K562 (cell line): ENCODE results near the gene HSD17B8. TPM values are rescaled to one million over a fixed set of nuclear protein-coding genes. Genes with fewer than 3 reads are reported as not detected.
A peak's percentile ranks its signal among the peaks of the same experiment; 100 is the strongest.

Experiments
- KDM5B ChIP-seq: fragments of 200-600 bp; sonication (generic); IDR thresholded peaks from 2 replicates; pipeline ENCODE4 v1.6.1; 2012; ENCODE audit warnings: low read depth, mild to moderate bottlenecking, moderate library complexity, low read length, control low read depth, inconsistent platforms; ENCODE audit not compliant: insufficient replicate concordance
- LARP7 ChIP-seq: fragments of 450-650 bp; IDR thresholded peaks from 2 replicates; pipeline ENCODE4 v1.6.1; 2016
- NELFE ChIP-seq: IDR thresholded peaks from 2 replicates; pipeline ENCODE4 v1.6.1; 2011; ENCODE audit warnings: mild to moderate bottlenecking; ENCODE audit not compliant: insufficient read depth, insufficient read length
- NR2C2 ChIP-seq, 2 experiments: fragments of 200-800 bp in 1 of 2; sonication (Bioruptor generic) in 1 of 2; sonication (generic) in 1 of 2; formaldehyde crosslinking in 1 of 2; IDR thresholded peaks; 2 replicates each; pipeline versions ENCODE4 v1.6.1 to v1.8.0; 2016 to 2022; ENCODE audit warnings: mild to moderate bottlenecking in 1 of 2, missing compliant biosample characterization in 1 of 2, missing genetic modification characterization in 1 of 2, missing genetic modification reagents in 1 of 2
- PTTG1 ChIP-seq: fragments of 450-650 bp; IDR thresholded peaks from 2 replicates; pipeline ENCODE4 v1.6.1; 2016; ENCODE audit warnings: low read depth, mild to moderate bottlenecking, missing genetic modification characterization, missing compliant biosample characterization
- ZBTB5 ChIP-seq: fragments of 450-650 bp; IDR thresholded peaks from 2 replicates; pipeline ENCODE4 v1.6.1; 2017; ENCODE audit warnings: antibody characterized with exemption
- ZNF197 ChIP-seq: fragments of 200-800 bp; sonication (Bioruptor generic); IDR thresholded peaks from 2 replicates; pipeline ENCODE4 v1.6.1; 2016; ENCODE audit warnings: low read depth, missing genetic modification characterization, missing compliant biosample characterization
- ZNF324 ChIP-seq: fragments of 250-450 bp; sonication (Bioruptor Pico); IDR thresholded peaks from 2 replicates; pipeline ENCODE4 v1.4.0; 2020; ENCODE audit warnings: mild to moderate bottlenecking
- polyA plus RNA-seq, 8 experiments: library from polyadenylated mRNA; depleted of rRNA in 4 of 8; stranded (reverse) in 5 of 8; unstranded in 3 of 8; fragments of >200 nt; fragmentation: Nextera tagmentation in 2 of 8; fragmentation: Illumina TruSeq in 1 of 8; extraction: Ambion mirVana in 2 of 8; extraction: Trizol in 1 of 8; gene quantifications; 2 replicates each; pipeline versions ENCODE4 v1.2.1 to v1.2.3, GENCODE V29; 2011 to 2014; ENCODE audit warnings: inconsistent platforms in 1 of 8, missing spikeins in 1 of 8
- total RNA-seq, 7 experiments: library from RNA; depleted of rRNA in 6 of 7; stranded (reverse); fragments of >200 nt in 6 of 7; fragmentation: Illumina TruSeq in 2 of 7; extraction: Trizol in 2 of 7; gene quantifications; 2 replicates each; pipeline versions ENCODE4 v1.2.1 to v1.2.3, GENCODE V29; 2011 to 2021; ENCODE audit warnings: low replicate concordance in 1 of 7
- TF ChIP-seq, protein P1 (sequence below): fragments of 250-450 bp; sonication (Bioruptor Pico); IDR thresholded peaks from 2 replicates; pipeline ENCODE4 v1.4.0; 2020; ENCODE audit warnings: mild to moderate bottlenecking, moderate library complexity, borderline replicate concordance
- TF ChIP-seq, protein P2 (sequence below): fragments of 200-600 bp; sonication (generic); IDR thresholded peaks from one replicate; pipeline ENCODE4 v1.6.1; 2012; ENCODE audit warnings: mild to moderate bottlenecking, low read depth, low read length, inconsistent platforms

HSD17B8 gene
- total and polyA plus RNA-seq, 9 of the 15 experiments (the other 6 are each of a cell fraction or from before 2014, with no cell fraction given), result 3.7 to 35.2 (median 14.2) TPM

DNA sequence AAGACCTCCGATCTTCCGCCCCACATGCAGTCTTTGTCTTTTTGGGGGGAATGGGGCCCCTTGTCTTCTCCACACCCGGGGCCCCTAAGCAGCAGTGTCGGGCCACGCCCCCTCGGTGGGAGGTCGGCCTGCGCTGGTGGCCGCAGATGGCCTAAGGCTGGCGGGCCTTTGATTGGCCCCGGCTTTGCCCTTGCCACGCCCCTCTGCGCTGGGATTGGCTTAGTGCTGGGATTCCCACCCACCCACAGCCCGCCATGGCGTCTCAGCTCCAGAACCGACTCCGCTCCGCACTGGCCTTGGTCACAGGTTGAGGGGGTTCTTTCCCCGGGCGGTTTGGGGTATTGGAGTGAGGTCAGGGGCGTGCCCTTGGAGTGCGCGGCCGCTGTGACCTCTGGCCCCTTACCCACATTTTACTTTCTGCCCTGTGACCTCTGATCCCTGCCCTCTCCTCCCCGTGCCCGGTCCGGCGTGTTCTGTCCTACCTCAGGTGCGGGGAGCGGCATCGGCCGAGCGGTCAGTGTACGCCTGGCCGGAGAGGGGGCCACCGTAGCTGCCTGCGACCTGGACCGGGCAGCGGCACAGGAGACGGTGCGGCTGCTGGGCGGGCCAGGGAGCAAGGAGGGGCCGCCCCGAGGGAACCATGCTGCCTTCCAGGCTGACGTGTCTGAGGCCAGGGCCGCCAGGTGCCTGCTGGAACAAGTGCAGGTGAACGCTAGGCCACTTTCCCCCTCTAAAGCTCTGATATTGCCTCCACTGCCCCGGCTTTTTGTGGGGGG is at the start of gene HSD17B8 (continued):
- TF ChIP-seq, protein P1, sequence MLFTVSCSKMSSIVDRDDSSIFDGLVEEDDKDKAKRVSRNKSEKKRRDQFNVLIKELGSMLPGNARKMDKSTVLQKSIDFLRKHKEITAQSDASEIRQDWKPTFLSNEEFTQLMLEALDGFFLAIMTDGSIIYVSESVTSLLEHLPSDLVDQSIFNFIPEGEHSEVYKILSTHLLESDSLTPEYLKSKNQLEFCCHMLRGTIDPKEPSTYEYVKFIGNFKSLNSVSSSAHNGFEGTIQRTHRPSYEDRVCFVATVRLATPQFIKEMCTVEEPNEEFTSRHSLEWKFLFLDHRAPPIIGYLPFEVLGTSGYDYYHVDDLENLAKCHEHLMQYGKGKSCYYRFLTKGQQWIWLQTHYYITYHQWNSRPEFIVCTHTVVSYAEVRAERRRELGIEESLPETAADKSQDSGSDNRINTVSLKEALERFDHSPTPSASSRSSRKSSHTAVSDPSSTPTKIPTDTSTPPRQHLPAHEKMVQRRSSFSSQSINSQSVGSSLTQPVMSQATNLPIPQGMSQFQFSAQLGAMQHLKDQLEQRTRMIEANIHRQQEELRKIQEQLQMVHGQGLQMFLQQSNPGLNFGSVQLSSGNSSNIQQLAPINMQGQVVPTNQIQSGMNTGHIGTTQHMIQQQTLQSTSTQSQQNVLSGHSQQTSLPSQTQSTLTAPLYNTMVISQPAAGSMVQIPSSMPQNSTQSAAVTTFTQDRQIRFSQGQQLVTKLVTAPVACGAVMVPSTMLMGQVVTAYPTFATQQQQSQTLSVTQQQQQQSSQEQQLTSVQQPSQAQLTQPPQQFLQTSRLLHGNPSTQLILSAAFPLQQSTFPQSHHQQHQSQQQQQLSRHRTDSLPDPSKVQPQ (CRISPR knock-in tag), result no peak
- TF ChIP-seq NELFE, result no peak
- TF ChIP-seq ZNF197, result no peak
- peak; percentile 63; the same call in 1 of the 2 replicates for TF ChIP-seq LARP7
- TF ChIP-seq, protein P2, sequence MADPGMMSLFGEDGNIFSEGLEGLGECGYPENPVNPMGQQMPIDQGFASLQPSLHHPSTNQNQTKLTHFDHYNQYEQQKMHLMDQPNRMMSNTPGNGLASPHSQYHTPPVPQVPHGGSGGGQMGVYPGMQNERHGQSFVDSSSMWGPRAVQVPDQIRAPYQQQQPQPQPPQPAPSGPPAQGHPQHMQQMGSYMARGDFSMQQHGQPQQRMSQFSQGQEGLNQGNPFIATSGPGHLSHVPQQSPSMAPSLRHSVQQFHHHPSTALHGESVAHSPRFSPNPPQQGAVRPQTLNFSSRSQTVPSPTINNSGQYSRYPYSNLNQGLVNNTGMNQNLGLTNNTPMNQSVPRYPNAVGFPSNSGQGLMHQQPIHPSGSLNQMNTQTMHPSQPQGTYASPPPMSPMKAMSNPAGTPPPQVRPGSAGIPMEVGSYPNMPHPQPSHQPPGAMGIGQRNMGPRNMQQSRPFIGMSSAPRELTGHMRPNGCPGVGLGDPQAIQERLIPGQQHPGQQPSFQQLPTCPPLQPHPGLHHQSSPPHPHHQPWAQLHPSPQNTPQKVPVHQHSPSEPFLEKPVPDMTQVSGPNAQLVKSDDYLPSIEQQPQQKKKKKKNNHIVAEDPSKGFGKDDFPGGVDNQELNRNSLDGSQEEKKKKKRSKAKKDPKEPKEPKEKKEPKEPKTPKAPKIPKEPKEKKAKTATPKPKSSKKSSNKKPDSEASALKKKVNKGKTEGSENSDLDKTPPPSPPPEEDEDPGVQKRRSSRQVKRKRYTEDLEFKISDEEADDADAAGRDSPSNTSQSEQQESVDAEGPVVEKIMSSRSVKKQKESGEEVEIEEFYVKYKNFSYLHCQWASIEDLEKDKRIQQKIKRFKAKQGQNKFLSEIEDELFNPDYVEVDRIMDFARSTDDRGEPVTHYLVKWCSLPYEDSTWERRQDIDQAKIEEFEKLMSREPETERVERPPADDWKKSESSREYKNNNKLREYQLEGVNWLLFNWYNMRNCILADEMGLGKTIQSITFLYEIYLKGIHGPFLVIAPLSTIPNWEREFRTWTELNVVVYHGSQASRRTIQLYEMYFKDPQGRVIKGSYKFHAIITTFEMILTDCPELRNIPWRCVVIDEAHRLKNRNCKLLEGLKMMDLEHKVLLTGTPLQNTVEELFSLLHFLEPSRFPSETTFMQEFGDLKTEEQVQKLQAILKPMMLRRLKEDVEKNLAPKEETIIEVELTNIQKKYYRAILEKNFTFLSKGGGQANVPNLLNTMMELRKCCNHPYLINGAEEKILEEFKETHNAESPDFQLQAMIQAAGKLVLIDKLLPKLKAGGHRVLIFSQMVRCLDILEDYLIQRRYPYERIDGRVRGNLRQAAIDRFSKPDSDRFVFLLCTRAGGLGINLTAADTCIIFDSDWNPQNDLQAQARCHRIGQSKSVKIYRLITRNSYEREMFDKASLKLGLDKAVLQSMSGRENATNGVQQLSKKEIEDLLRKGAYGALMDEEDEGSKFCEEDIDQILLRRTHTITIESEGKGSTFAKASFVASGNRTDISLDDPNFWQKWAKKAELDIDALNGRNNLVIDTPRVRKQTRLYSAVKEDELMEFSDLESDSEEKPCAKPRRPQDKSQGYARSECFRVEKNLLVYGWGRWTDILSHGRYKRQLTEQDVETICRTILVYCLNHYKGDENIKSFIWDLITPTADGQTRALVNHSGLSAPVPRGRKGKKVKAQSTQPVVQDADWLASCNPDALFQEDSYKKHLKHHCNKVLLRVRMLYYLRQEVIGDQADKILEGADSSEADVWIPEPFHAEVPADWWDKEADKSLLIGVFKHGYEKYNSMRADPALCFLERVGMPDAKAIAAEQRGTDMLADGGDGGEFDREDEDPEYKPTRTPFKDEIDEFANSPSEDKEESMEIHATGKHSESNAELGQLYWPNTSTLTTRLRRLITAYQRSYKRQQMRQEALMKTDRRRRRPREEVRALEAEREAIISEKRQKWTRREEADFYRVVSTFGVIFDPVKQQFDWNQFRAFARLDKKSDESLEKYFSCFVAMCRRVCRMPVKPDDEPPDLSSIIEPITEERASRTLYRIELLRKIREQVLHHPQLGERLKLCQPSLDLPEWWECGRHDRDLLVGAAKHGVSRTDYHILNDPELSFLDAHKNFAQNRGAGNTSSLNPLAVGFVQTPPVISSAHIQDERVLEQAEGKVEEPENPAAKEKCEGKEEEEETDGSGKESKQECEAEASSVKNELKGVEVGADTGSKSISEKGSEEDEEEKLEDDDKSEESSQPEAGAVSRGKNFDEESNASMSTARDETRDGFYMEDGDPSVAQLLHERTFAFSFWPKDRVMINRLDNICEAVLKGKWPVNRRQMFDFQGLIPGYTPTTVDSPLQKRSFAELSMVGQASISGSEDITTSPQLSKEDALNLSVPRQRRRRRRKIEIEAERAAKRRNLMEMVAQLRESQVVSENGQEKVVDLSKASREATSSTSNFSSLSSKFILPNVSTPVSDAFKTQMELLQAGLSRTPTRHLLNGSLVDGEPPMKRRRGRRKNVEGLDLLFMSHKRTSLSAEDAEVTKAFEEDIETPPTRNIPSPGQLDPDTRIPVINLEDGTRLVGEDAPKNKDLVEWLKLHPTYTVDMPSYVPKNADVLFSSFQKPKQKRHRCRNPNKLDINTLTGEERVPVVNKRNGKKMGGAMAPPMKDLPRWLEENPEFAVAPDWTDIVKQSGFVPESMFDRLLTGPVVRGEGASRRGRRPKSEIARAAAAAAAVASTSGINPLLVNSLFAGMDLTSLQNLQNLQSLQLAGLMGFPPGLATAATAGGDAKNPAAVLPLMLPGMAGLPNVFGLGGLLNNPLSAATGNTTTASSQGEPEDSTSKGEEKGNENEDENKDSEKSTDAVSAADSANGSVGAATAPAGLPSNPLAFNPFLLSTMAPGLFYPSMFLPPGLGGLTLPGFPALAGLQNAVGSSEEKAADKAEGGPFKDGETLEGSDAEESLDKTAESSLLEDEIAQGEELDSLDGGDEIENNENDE, result no peak
- no peak for TF ChIP-seq PTTG1
- no peak for TF ChIP-seq ZBTB5
- TF ChIP-seq KDM5B, result peak; percentile 81
- TF ChIP-seq ZNF324 (CRISPR knock-in tag), result no peak
- TF ChIP-seq NR2C2 (CRISPR knock-in tag; IDR thresholded peaks at IDR 0.05), result peak; percentile 87
- TF ChIP-seq NR2C2 (tag; IDR thresholded peaks at IDR 0.05), result peak; percentile 97
